Smooth muscle cell (in vitro differentiated cells): ENCODE data around the gene DPH6. TPM values are rescaled to one million over a fixed set of nuclear protein-coding genes. Genes with fewer than 3 reads are reported as not detected.

ENCODE experiments used
- DNase-seq: peaks from one replicate; lab custom pipeline; 2025; ENCODE audit not compliant: unreplicated experiment; lab: John Stamatoyannopoulos, UW
- H2AFZ ChIP-seq: fragments of 200-600 bp; sonication (generic); 2 replicates; pipeline ENCODE4 v1.6.0; 2016; ENCODE audit warnings: antibody characterized with exemption, low read depth, mild to moderate bottlenecking
- H3F3A ChIP-seq: fragments of 200-600 bp; sonication (generic); 2 replicates; pipeline ENCODE4 v1.6.0; 2017; ENCODE audit warnings: antibody characterized with exemption, low read depth
- H3K27ac ChIP-seq: fragments of 200-600 bp; sonication (generic); 2 replicates; pipeline ENCODE4 v1.5.1; 2016; ENCODE audit warnings: low read depth, mild to moderate bottlenecking
- H3K27me3 ChIP-seq: fragments of 200-600 bp; sonication (generic); 2 replicates; pipeline ENCODE4 v1.6.1; 2016; ENCODE audit warnings: low read depth, mild to moderate bottlenecking
- H3K36me3 ChIP-seq: fragments of 200-600 bp; sonication (generic); 2 replicates; pipeline ENCODE4 v1.5.1; 2016; ENCODE audit warnings: low read depth
- H3K4me1 ChIP-seq: fragments of 200-600 bp; sonication (generic); 2 replicates; pipeline ENCODE4 v1.5.1; 2016; ENCODE audit warnings: low read depth
- H3K4me2 ChIP-seq: fragments of 200-600 bp; sonication (generic); 2 replicates; pipeline ENCODE4 v1.6.0; 2016; ENCODE audit warnings: mild to moderate bottlenecking
- H3K4me3 ChIP-seq: fragments of 200-600 bp; sonication (generic); 2 replicates; pipeline ENCODE4 v1.5.1; 2016; ENCODE audit warnings: mild to moderate bottlenecking
- H3K79me2 ChIP-seq: fragments of 200-600 bp; sonication (generic); 2 replicates; pipeline ENCODE4 v1.6.0; 2016; ENCODE audit warnings: low read depth, mild to moderate bottlenecking
- H3K9ac ChIP-seq: fragments of 200-600 bp; sonication (generic); 2 replicates; pipeline ENCODE4 v1.6.0; 2016; ENCODE audit warnings: low read depth
- H3K9me3 ChIP-seq: fragments of 200-600 bp; sonication (generic); replicated peaks from 2 replicates; pipeline ENCODE4 v1.5.1; 2016; ENCODE audit warnings: low read depth
- H4K20me1 ChIP-seq: fragments of 200-600 bp; sonication (generic); 2 replicates; pipeline ENCODE4 v1.6.0; 2016; ENCODE audit warnings: low read depth
- CTCF ChIP-seq: fragments of 200-600 bp; sonication (generic); IDR thresholded peaks from 2 replicates; pipeline ENCODE4 v1.5.1; 2017; ENCODE audit warnings: borderline replicate concordance, mild to moderate bottlenecking, antibody characterized with exemption; ENCODE audit not compliant: insufficient read depth, poor library complexity, severe bottlenecking
- WGBS: methylation state at CpG from one replicate; pipeline ENCODE4 v1.1.7; 2016; ENCODE audit warnings: low lambda C conversion rate; 5-methylcytosine and 5-hydroxymethylcytosine counted together
- polyA plus RNA-seq: library from polyadenylated mRNA; unstranded; fragments of >200 nt; fragmentation: Nextera tagmentation; extraction: Ambion mirVana; gene quantifications from 2 replicates; pipeline ENCODE4 v1.2.1, GENCODE V29; 2016
- total RNA-seq: library from RNA; depleted of rRNA; stranded (reverse); fragments of >200 nt; gene quantifications from 2 replicates; pipeline ENCODE4 v1.2.3, GENCODE V29; 2014

Gene DPH6
- total and polyA plus RNA-seq, 2 experiments from 2014 or later = 4.0 to 19.9 TPM

GRCh38 chr15:35487417-35487816 lies 58.5 kb downstream of the DPH6 start:
- no peak for DNase-seq
- Histone ChIP-seq H3K27ac (no peak overlapping the region), H4K20me1 (no peaks in the 10 kb centered on the region), H3K4me2 (no peak overlapping the region), H3K79me2 (no peaks in the 10 kb centered on the region), H3F3A (no peaks in the 10 kb centered on the region), H2AFZ (no peak overlapping the region), H3K9me3 (no peaks in the 10 kb centered on the region), H3K4me3 (no peak overlapping the region), H3K9ac (no peak overlapping the region), H3K27me3 (no peaks in the 10 kb centered on the region), H3K36me3 (no peaks in the 10 kb centered on the region), H3K4me1 (no peaks in the 10 kb centered on the region)
- no peak for TF ChIP-seq CTCF
- 94% methylated on average over 2 of the region's 2 CpGs for WGBS

- no peak overlapping the region for H3K4me3 ChIP-seq
- TF ChIP-seq CTCF = no peak
- no peaks in the 10 kb centered on the region for H3F3A ChIP-seq
- H3K79me2 ChIP-seq = no peaks in the 10 kb centered on the region
- H3K9me3 ChIP-seq = no peaks in the 10 kb centered on the region
- WGBS = 100% methylated on average over 1 of the region's 1 CpG
- no peak overlapping the region for H3K27ac ChIP-seq
- H3K9ac ChIP-seq = no peak overlapping the region
- H3K36me3 ChIP-seq = no peaks in the 10 kb centered on the region
- DNase-seq = no peak
- no peak overlapping the region for H2AFZ ChIP-seq
- no peaks in the 10 kb centered on the region for H3K27me3 ChIP-seq
- H4K20me1 ChIP-seq = no peaks in the 10 kb centered on the region
- peaks cover 6% of the 10 kb centered on the region for H3K4me1 ChIP-seq
- H3K4me2 ChIP-seq = no peak overlapping the region
Observed at GRCh38 chr15:35486296-35486695, 59.7 kb downstream of the DPH6 start.

- Histone ChIP-seq H3K79me2 (no peaks in the 10 kb centered on the region), H3K27me3 (no peaks in the 10 kb centered on the region), H3K4me1 (peaks cover 9% of the 10 kb centered on the region), H3K4me2 (no peak overlapping the region), H3K36me3 (no peaks in the 10 kb centered on the region), H3K27ac (no peak overlapping the region), H3K9ac (no peak overlapping the region), H4K20me1 (no peaks in the 10 kb centered on the region), H3F3A (no peaks in the 10 kb centered on the region), H2AFZ (no peak overlapping the region), H3K9me3 (no peaks in the 10 kb centered on the region), H3K4me3 (no peak overlapping the region)
- no peak for TF ChIP-seq CTCF
- 99% methylated on average over 2 of the region's 2 CpGs for WGBS
- no peak for DNase-seq
Observed at GRCh38 chr15:35485411-35485810, 60.6 kb downstream of the DPH6 start.

- H2AFZ ChIP-seq = no peak overlapping the region
- no peak overlapping the region for H3K27ac ChIP-seq
- H3K4me1 ChIP-seq = peaks cover 15% of the 10 kb centered on the region
- TF ChIP-seq CTCF = no peak
- H3K79me2 ChIP-seq = no peaks in the 10 kb centered on the region
- no peak for DNase-seq
- no peak overlapping the region for H3K9ac ChIP-seq
- H3K4me3 ChIP-seq = no peak overlapping the region
- 87% methylated on average over 5 of the region's 5 CpGs for WGBS
- no peaks in the 10 kb centered on the region for H3K36me3 ChIP-seq
- no peaks in the 10 kb centered on the region for H3F3A ChIP-seq
- no peaks in the 10 kb centered on the region for H3K9me3 ChIP-seq
- H3K27me3 ChIP-seq = no peaks in the 10 kb centered on the region
- H4K20me1 ChIP-seq = no peaks in the 10 kb centered on the region
- no peak overlapping the region for H3K4me2 ChIP-seq
Observed at GRCh38 chr15:35484231-35484945, 61.6 kb downstream of the DPH6 start.
